HCT116 (cell line): Measurements from ENCODE around the gene SAA1. TPM values are rescaled to one million over a fixed set of nuclear protein-coding genes. Genes with fewer than 3 reads are reported as not detected.

ENCODE experiments used
- ATAC-seq: fragments of 200-7000 bp; cut with Tn5 transposase; 2 replicates; pipeline ENCODE4 v1.9.1; 2020; ENCODE audit warnings: mild to moderate bottlenecking, moderate library complexity
- BruUV-seq: library from RNA; stranded (reverse); fragments of 400-500 nt; replicated peaks from 2 replicates; lab custom pipeline; 2021; lab: Mats Ljungman, UMichigan
- CTCF ChIA-PET: fragments of 300-600 bp; sonication (Branson Sonifier 250); formaldehyde crosslinking; loops from one replicate; lab custom pipeline; 2021; ENCODE audit warnings: antibody characterized with exemption; lab: Charles Lee
- POLR2A ChIA-PET: fragments of 300-600, 350-600 bp; sonication (Branson Sonifier 250); formaldehyde crosslinking; loops from one replicate; lab custom pipeline; 2021; ENCODE audit warnings: antibody characterized with exemption; lab: Charles Lee
- RAD21 ChIA-PET, 2 experiments: fragments of 300-600 bp; sonication (Branson Sonifier 250); formaldehyde crosslinking; loops; one replicate each; lab custom pipeline; 2023; ENCODE audit warnings: low total read pairs in 2 of 2; ENCODE audit not compliant: uncharacterized antibody in 2 of 2, unreplicated experiment in 2 of 2, low non-redundant PET in 1 of 2; lab: Charles Lee
- DNase-seq: peaks from one replicate; pipeline ENCODE4 v3.0.0-alpha.2; 2010; ENCODE audit warnings: low read depth, low spot score
- H2AFZ ChIP-seq: fragments of 200-600 bp; shearing (Covaris generic), sonication (generic); 2 replicates; pipeline ENCODE4 v1.6.1; 2017; ENCODE audit warnings: low read depth, mixed run types, mixed read lengths, antibody characterized with exemption, low read length; ENCODE audit not compliant: poor library complexity, severe bottlenecking
- H3K27ac ChIP-seq: 2 replicates; pipeline ENCODE4 v1.5.1; 2012; ENCODE audit warnings: low read depth, low read length
- H3K27me3 ChIP-seq: fragments of 200-600 bp; sonication (generic); 2 replicates; pipeline ENCODE4 v1.6.1; 2016; ENCODE audit warnings: mixed run types, low read length, mixed read lengths; ENCODE audit not compliant: insufficient read depth
- H3K36me3 ChIP-seq, 2 experiments: fragments of 200-500 bp in 1 of 2; fragments of 200-600 bp in 1 of 2; sonication (Bioruptor generic) in 1 of 2; sonication (generic) in 1 of 2; 2 replicates each; pipeline versions ENCODE4 v1.5.1 to v1.6.1; 2014 to 2016; ENCODE audit warnings: low read length in 2 of 2, inconsistent platforms in 1 of 2, mixed read lengths in 1 of 2, mixed run types in 1 of 2; ENCODE audit not compliant: insufficient read depth in 2 of 2, control insufficient read depth in 1 of 2
- H3K4me1 ChIP-seq, 2 experiments: fragments of 200-600 bp in 1 of 2; sonication (generic) in 1 of 2; 2 replicates each; pipeline versions ENCODE4 v1.5.1 to v1.6.1; 2012 to 2017; ENCODE audit warnings: low read length in 2 of 2, inconsistent platforms in 1 of 2, mild to moderate bottlenecking in 1 of 2, mixed read lengths in 1 of 2, mixed run types in 1 of 2, moderate library complexity in 1 of 2; ENCODE audit not compliant: insufficient read depth in 2 of 2, control insufficient read depth in 1 of 2
- H3K4me2 ChIP-seq: fragments of 200-600 bp; sonication (generic); 2 replicates; pipeline ENCODE4 v1.6.1; 2017; ENCODE audit warnings: mixed run types, low read length, mixed read lengths
- H3K4me3 ChIP-seq, 2 experiments: fragments of 200-600 bp in 1 of 2; sonication (generic) in 1 of 2; replicated peaks in 1 of 2; 2 replicates each; pipeline ENCODE4 v1.5.1; 2011 to 2016; ENCODE audit warnings: low read length in 2 of 2, control low read depth in 1 of 2, low read depth in 1 of 2, mild to moderate bottlenecking in 1 of 2, mixed read lengths in 1 of 2, mixed run types in 1 of 2
- H3K79me2 ChIP-seq: fragments of 200-600 bp; sonication (generic); 2 replicates; pipeline ENCODE4 v1.6.1; 2017; ENCODE audit warnings: mild to moderate bottlenecking, mixed run types, low read length, moderate library complexity, mixed read lengths; ENCODE audit not compliant: insufficient read depth
- H3K9ac ChIP-seq: fragments of 200-600 bp; sonication (generic); 2 replicates; pipeline ENCODE4 v1.6.1; 2016; ENCODE audit warnings: low read length, mixed read lengths
- H3K9me2 ChIP-seq: fragments of 200-600 bp; sonication (generic), shearing (Covaris generic); 2 replicates; pipeline ENCODE4 v1.6.1; 2017; ENCODE audit warnings: mixed run types, mild to moderate bottlenecking, moderate library complexity; ENCODE audit not compliant: insufficient read depth
- H3K9me3 ChIP-seq, 2 experiments: fragments of 200-500 bp in 1 of 2; fragments of 200-600 bp in 1 of 2; sonication (Bioruptor generic) in 1 of 2; sonication (generic) in 1 of 2; 2 replicates each; pipeline ENCODE4 v1.6.1; 2014 to 2017; ENCODE audit warnings: low read length in 2 of 2, mixed read lengths in 2 of 2, inconsistent platforms in 1 of 2, low read depth in 1 of 2, mild to moderate bottlenecking in 1 of 2, mixed run types in 1 of 2, moderate library complexity in 1 of 2; ENCODE audit not compliant: control insufficient read depth in 1 of 2, insufficient read depth in 1 of 2
- H4K20me1 ChIP-seq: fragments of 200-600 bp; sonication (generic), shearing (Covaris generic); 2 replicates; pipeline ENCODE4 v1.6.1; 2017; ENCODE audit warnings: mixed run types, mild to moderate bottlenecking, moderate library complexity; ENCODE audit not compliant: insufficient read depth
- ATF3 ChIP-seq: IDR thresholded peaks from 2 replicates; pipeline ENCODE4 v1.6.1; 2012
- CBX3 ChIP-seq: IDR thresholded peaks from 2 replicates; pipeline ENCODE4 v1.6.1; 2012; ENCODE audit warnings: low read depth
- CTCF ChIP-seq, 3 experiments: fragments of 200-600 bp in 1 of 3; sonication (generic) in 1 of 3; IDR thresholded peaks in 2 of 3; conservative IDR thresholded peaks in 1 of 3; 2 replicates each; pipeline ENCODE4 v1.5.1; 2012 to 2017; ENCODE audit warnings: low read depth in 2 of 3, low read length in 2 of 3, antibody characterized with exemption in 1 of 3, borderline replicate concordance in 1 of 3, control low read depth in 1 of 3, mild to moderate bottlenecking in 1 of 3, mixed read lengths in 1 of 3, mixed run types in 1 of 3, moderate library complexity in 1 of 3; ENCODE audit not compliant: insufficient read depth in 1 of 3
- EZH2phosphoT487 ChIP-seq: fragments of 200-600 bp; IDR thresholded peaks from 2 replicates; pipeline ENCODE4 v1.6.1; 2018; ENCODE audit warnings: antibody characterized with exemption, borderline replicate concordance
- JUND ChIP-seq: IDR thresholded peaks from 2 replicates; pipeline ENCODE4 v1.6.1; 2012
- MAX ChIP-seq: IDR thresholded peaks from 2 replicates; pipeline ENCODE4 v1.6.1; 2012
- POLR2A ChIP-seq: IDR thresholded peaks from 2 replicates; pipeline ENCODE4 v1.7.0; 2011; ENCODE audit warnings: borderline replicate concordance; ENCODE audit not compliant: insufficient read depth, insufficient read length; ENCODE audit errors: extremely low read depth
- POLR2AphosphoS5 ChIP-seq: IDR thresholded peaks from 2 replicates; pipeline ENCODE4 v1.6.1; 2011; ENCODE audit warnings: mild to moderate bottlenecking, low read depth, low read length, moderate library complexity
- REST ChIP-seq: IDR thresholded peaks from 2 replicates; pipeline ENCODE4 v1.6.1; 2012; ENCODE audit warnings: low read depth
- SRF ChIP-seq: IDR thresholded peaks from 2 replicates; pipeline ENCODE4 v1.6.1; 2012; ENCODE audit warnings: low read depth
- TCF7L2 ChIP-seq: IDR thresholded peaks from 2 replicates; pipeline ENCODE4 v1.7.0; 2011; ENCODE audit warnings: borderline replicate concordance, inconsistent platforms; ENCODE audit not compliant: insufficient read depth, insufficient read length; ENCODE audit errors: extremely low read depth
- ZBTB33 ChIP-seq: IDR thresholded peaks from 2 replicates; pipeline ENCODE4 v1.6.1; 2011; ENCODE audit warnings: mild to moderate bottlenecking, low read length, moderate library complexity; ENCODE audit not compliant: insufficient replicate concordance; ENCODE audit errors: extremely low read depth
- ZFX ChIP-seq: fragments of 450-650 bp; IDR thresholded peaks from 2 replicates; pipeline ENCODE4 v1.6.1; 2017
- ZNF274 ChIP-seq: fragments of 200-500 bp; sonication (Bioruptor generic); IDR thresholded peaks from 2 replicates; pipeline ENCODE4 v1.6.1; 2014; ENCODE audit warnings: mild to moderate bottlenecking, low read depth, low read length, inconsistent platforms
- intact Hi-C: fragments of 100-400 bp; cut with micrococcal nuclease; formaldehyde crosslinking; loops from 2 replicates; pipeline ENCODE4 v1.10.0; 2022
- total RNA-seq: library from RNA; stranded (reverse); gene quantifications from one replicate; pipeline ENCODE4 v1.2.1, GENCODE V29; 2021; ENCODE audit not compliant: unreplicated experiment

The SAA1 gene
- total RNA-seq, 1 experiment from 2014 or later = 8.6 TPM

GRCh38 chr11:18229501-18229900 is 36.6 kb upstream of the SAA1 start:
- BruUV-seq = no TSS peak
- H3K9me3 ChIP-seq = no peaks in the 10 kb centered on the region
- RAD21 ChIA-PET = no interaction called here
- POLR2A ChIA-PET = no interaction called here
- no peak overlapping the region for H2AFZ ChIP-seq
- no peaks in the 10 kb centered on the region for H4K20me1 ChIP-seq
- intact Hi-C loops = no loop called here
- no peak for ATAC-seq
- H3K9me2 ChIP-seq = no peaks in the 10 kb centered on the region
- no peak overlapping the region for H3K4me2 ChIP-seq
- H3K27me3 ChIP-seq = no peaks in the 10 kb centered on the region
- no peaks in the 10 kb centered on the region for H3K36me3 ChIP-seq
- CTCF ChIA-PET = interaction anchor here (2.2 kb wide), 1 partner anchor 14 kb away, joined by 8 read pairs; no protein-coding TSS in a partner anchor
- no peak for TF ChIP-seq TCF7L2
- no peak for TF ChIP-seq CBX3
- no peak for TF ChIP-seq JUND
- TF ChIP-seq ZBTB33 = no peak
- TF ChIP-seq CTCF (IDR thresholded peaks at IDR 0.05 in 2 of 3, conservative IDR thresholded peaks at IDR 0.05 in 1 of 3; ENCODE audit: borderline replicate concordance in 1 of 3, insufficient read depth in 1 of 3, low read depth in 2 of 3, low read length in 2 of 3) = no peak
- no peak for TF ChIP-seq POLR2A
- TF ChIP-seq ZNF274 = no peak
- TF ChIP-seq ATF3 = no peak
- no peak for TF ChIP-seq EZH2phosphoT487
- no peak for TF ChIP-seq POLR2AphosphoS5
- TF ChIP-seq SRF = no peak
- TF ChIP-seq MAX = no peak
- TF ChIP-seq ZFX = no peak
- TF ChIP-seq REST = no peak
- TF ChIP-seq, all 23 proteins: peak for 0
- Histone ChIP-seq H3K27ac (no peak overlapping the region), H3K79me2 (no peaks in the 10 kb centered on the region), H3K9ac (no peak overlapping the region), H3K4me3 (no peak overlapping the region), H3K4me1 (no peaks in the 10 kb centered on the region)
- no peak for DNase-seq
